Measurements from ENCODE around the gene GPR6. TPM values are rescaled to one million over a fixed set of nuclear protein-coding genes. Genes with fewer than 3 reads are reported as not detected.

Gene GPR6
- total RNA-seq, 1 experiment from 2014 or later: 0.20 TPM

GRCh38 chr6:109949281-109950065 lies 28.6 kb upstream of the GPR6 start:
- Mint-ChIP-seq H3K27ac (no peak overlapping the region; a peak in 1 of 7 replicates), H3K4me3 (no peak overlapping the region; a peak in 1 of 5 replicates), H3K27me3 (ENCODE audit: low read depth) (peaks cover 2% of the 10 kb centered on the region; the same call in 1 of the 2 replicates), H3K36me3 (ENCODE audit: insufficient read depth in 1 of 3, low read depth in 3 of 3) (peaks cover 0 to 17% (median 9%) of the 10 kb centered on the region in 3 experiments; a peak in 5 of 7 replicates), H3K4me1 (peaks cover 44 to 49% of the 10 kb centered on the region in 2 experiments), H3K9me3 (peaks cover 7 to 23% of the 10 kb centered on the region in 2 experiments)
- Histone ChIP-seq H3K9me3 (ENCODE audit: control insufficient read depth, low read depth, low read length) (peaks cover 4% of the 10 kb centered on the region), H3T11ph (ENCODE audit: low read length) (no peak overlapping the region), H3K18ac (ENCODE audit: insufficient read length, low read depth, low read length) (no peak overlapping the region), H2BK20ac (ENCODE audit: low read depth, low read length, poor library complexity, severe bottlenecking) (no peak overlapping the region), H3K23ac (ENCODE audit: insufficient read length, low read depth, low read length) (no peak overlapping the region), H3K79me2 (ENCODE audit: insufficient read depth, low read length) (no peaks in the 10 kb centered on the region), H3K56ac (ENCODE audit: insufficient read length, low read depth, low read length) (no peak overlapping the region), H4K5ac (ENCODE audit: insufficient read length, low read depth, low read length) (no peak overlapping the region), H3K23me2 (ENCODE audit: insufficient read length, low read depth, low read length, poor library complexity, severe bottlenecking) (no peaks in the 10 kb centered on the region), H3K79me1 (ENCODE audit: insufficient read depth, low read depth, low read length, poor library complexity, severe bottlenecking) (no peaks in the 10 kb centered on the region), H3K4me1 (ENCODE audit: insufficient read depth, low read length) (peaks cover 9% of the 10 kb centered on the region), H2AK5ac (ENCODE audit: insufficient read length, low read length) (no peak overlapping the region), H2BK12ac (ENCODE audit: insufficient read length, low read depth, low read length) (no peak overlapping the region), H2AFZ (ENCODE audit: low read length) (no peak overlapping the region), H4K8ac (replicated peaks; ENCODE audit: insufficient read length, low read depth, low read length) (no peak overlapping the region), H3K27ac (ENCODE audit: insufficient read length, low read depth, low read length) (no peak overlapping the region), H2BK5ac (ENCODE audit: insufficient read length, low read length) (no peak overlapping the region), H3K4me2 (ENCODE audit: insufficient read depth, insufficient read length, low read length) (no peak overlapping the region), H4K20me1 (ENCODE audit: control insufficient read depth, insufficient read depth, insufficient read length) (no peaks in the 10 kb centered on the region), H2BK120ac (ENCODE audit: low read depth, low read length, poor library complexity, severe bottlenecking) (no peak overlapping the region), H3K14ac (ENCODE audit: insufficient read depth, low read length) (no peak overlapping the region), H3K4ac (ENCODE audit: low read depth, low read length) (no peak overlapping the region), H4K91ac (ENCODE audit: insufficient read length, low read depth, low read length) (no peak overlapping the region), H2BK15ac (ENCODE audit: low read depth, low read length) (no peak overlapping the region), H3K27me3 (ENCODE audit: insufficient read depth, low read length) (no peaks in the 10 kb centered on the region), H3K9ac (ENCODE audit: extremely low read depth, insufficient read length, low read length) (no peak overlapping the region)
- DNase-seq: no peak
- no CpG with 5 or more reads among the region's 19 CpGs for WGBS (ENCODE audit: extremely low coverage, insufficient read length, low lambda C conversion rate)
- TF ChIP-seq CTCF (conservative IDR thresholded peaks at IDR 0.05): no peak

Measured in H9 (cell line).